ENCODE measurements around the gene NFE2L2.

- TF ChIP-seq POLR2AphosphoS5 (IDR thresholded peaks at IDR 0.05; ENCODE audit: low read depth, low read length) (no peak), GABPA (IDR thresholded peaks at IDR 0.05; ENCODE audit: low read depth) (no peak), EP300 (IDR thresholded peaks at IDR 0.05; ENCODE audit: borderline replicate concordance in 1 of 2, low read depth in 1 of 2, low read length in 1 of 2) (no peak), JUND (IDR thresholded peaks at IDR 0.05) (no peak), SMC3 (IDR thresholded peaks at IDR 0.05; ENCODE audit: low read depth, low read length) (no peak), CTCF (IDR thresholded peaks at IDR 0.05) (no peak), TAF1 (IDR thresholded peaks at IDR 0.05; ENCODE audit: borderline replicate concordance, low read depth, low read length) (no peak), CHD2 (IDR thresholded peaks at IDR 0.05; ENCODE audit: low read length, partially characterized antibody) (no peak), TEAD4 (IDR thresholded peaks at IDR 0.05; ENCODE audit: borderline replicate concordance, insufficient read depth) (no peak), MAX (IDR thresholded peaks at IDR 0.05; ENCODE audit: low read depth) (no peak), USF2 (IDR thresholded peaks at IDR 0.05; ENCODE audit: borderline replicate concordance, low read depth, low read length) (no peak), NRF1 (IDR thresholded peaks at IDR 0.05; ENCODE audit: low read depth, low read length) (no peak), USF1 (IDR thresholded peaks at IDR 0.05; ENCODE audit: borderline replicate concordance, low read depth) (no peak)
Observed at GRCh38 chr2:177247693-177248262, 16.7 kb downstream of the NFE2L2 start.
